ENCODE measurements around the gene PTPRM.
"Not testable (repeated sequence)": the region's sequence is repeated elsewhere in the genome, so short reads cannot be mapped to it uniquely, and the experiment has no call there.

PTPRM gene

DNA sequence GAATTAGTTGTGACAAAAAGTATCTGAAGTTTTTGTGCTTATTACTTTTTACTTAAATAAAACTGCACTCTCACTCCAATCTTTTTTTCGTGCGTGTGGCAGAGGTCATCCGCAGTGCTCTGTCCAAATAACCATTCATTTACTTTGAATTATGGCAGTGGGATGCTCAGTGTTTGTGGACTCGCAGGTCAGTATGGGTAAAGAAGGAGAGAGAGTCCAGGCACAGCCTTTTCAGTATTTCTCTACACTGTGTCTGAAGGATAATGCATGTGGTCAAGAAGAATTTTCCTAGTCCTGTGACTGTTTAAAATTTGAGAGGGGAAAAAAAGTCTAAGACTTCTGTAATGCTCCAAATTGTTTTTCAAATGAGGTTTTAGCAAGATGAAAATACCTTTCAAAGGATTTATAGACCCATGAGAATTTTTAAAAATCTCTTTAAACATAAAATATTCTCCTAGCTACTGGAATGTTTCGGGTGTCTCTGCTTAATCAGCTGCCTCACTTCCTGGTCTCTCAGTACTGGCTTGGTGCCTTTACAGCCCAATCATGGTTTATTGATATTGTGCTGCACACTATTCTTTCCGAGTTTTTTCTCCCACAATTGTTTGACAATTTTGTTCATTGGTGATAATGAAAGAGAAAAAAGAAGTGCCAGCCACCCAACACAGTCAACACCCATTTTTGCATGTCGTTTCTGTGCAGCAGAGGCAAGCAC lies 453.2 kb downstream of the PTPRM start:
- no peak for DNase-seq

- no peak for DNase-seq
Observed at GRCh38 chr18:8029061-8029460, 461.9 kb downstream of the PTPRM start.

GRCh38 chr18:8029731-8030130 lies 462.6 kb downstream of the PTPRM start:
- no peak for DNase-seq

DNA sequence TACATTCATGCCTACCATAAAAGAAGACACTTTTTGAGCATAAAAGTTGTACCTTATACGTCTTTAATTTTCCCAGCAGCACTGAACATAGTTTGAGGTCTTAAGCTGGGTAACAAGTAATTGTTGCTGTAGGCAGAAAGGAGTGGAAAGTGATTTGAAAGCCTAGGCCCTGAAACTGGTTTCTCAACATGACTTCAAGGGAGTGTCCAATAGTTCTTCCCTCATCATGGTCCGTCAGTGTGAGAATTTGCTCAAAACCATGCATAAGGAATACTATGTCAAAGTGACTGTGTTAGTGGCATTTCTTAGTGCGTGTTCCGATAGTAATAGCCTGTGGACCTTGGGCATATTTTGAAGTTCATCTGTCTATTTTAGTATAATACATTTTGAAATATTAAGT lies 463.1 kb downstream of the PTPRM start:
- no peak for DNase-seq

DNA sequence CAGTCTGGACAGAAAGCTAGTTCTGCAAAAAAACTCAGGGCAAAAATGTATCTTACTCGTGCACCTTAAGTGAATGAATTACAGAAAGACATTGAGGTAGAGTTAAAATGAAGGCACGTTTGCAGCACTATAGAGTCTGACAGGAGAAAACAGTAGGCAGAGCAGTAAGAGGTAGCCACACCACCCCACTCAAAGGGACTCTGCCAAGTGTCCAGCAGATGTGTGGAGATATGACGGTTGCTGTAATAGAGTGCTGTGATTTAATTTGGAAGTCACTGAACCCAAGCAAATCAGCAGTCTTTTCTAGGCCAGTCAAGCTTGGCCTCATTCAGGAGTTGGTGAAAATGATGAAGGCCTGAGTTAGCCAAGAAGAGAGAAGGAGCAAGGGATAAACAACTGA lies 464.4 kb downstream of the PTPRM start:
- DNase-seq: no peak

DNA sequence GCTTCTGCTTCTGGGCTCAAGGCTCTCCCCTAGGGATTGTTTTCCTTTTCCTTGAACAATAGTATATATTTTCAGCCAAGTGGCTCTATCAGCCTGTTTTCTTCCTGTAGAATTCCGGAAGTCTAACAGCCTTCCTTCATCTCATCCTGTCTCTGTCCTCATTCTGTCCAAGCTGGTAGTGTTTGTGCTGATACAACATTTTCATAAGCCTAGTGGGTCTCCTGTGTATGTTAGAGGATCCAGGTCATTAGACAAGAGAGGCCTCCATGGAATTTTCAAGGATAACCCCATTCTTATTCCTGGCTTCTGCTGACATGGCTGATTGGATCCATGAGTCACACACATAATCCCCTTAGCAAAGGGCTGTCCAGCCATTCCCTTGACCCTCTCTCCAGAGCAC lies 467.6 kb downstream of the PTPRM start:
- no peak for DNase-seq

DNA sequence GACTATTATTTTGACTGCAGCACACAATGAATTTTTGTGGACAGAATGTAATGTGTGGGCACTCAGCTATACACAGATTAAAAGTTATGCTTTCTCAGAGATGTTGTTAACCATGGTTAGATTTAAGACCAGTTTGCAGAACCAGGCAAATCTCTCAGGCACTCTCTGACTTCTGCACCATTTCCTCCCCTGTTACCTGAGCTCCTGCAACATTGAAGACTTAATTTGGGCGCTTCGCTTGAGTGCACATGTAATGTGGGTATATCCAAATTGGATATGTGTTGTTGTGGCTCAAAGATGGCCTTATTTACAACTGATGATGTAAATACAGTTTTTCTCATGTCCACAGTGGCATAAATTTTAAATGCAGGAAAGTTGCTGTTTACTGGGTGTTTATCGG lies 469.4 kb downstream of the PTPRM start:
- no peak for DNase-seq

- DNase-seq: no peak
Observed at GRCh38 chr18:8037296-8037695, 470.2 kb downstream of the PTPRM start.

DNA sequence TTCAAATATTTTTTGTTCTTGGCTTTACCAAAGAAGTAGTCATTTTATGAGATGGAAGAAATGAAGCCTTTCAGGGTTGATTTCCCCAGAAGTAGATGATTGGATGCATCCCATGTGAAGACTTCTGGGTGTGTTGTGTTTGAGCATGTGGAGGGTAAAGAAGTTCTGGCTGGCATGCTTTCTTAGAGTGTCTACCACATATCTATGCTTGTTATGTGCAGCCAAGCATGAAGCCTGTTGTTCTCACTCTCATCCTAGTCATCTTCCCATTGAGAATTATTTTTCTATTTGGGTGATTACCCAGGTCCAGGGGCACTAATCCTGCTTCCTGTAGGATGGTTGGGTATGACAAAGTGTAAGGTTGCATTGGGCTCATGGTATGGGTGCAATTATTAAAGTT lies 472.9 kb downstream of the PTPRM start:
- no peak for DNase-seq

DNA sequence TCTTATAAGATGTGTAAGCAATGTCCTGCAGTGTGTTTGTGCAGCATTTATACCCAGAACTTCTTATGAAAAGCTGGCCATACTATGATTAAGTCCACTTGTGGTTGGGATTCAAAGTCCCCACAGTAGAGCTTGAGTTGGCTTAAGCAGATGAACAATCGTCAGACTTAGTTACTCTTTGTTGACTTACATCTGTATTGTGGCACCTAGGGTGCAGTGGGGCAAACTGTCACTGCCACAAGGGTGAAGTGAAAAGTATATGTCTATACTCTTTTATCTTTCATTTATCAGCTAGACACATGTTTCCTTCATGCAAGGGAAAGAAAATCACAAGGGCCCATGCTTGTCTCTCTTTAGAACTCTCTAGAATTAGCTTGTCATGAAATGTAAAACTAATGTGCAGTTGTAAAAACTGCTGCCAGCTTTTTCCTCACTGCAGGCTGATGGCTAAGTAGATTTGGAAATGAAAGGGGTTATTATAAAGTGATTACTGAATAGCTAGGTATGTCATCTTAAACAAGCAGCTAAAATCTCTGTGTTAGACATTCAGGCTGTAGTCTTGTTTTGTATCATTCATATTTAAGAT lies 474.5 kb downstream of the PTPRM start:
- DNase-seq: no peak

GRCh38 chr18:8044004-8044403 lies 476.9 kb downstream of the PTPRM start:
- no peak for DNase-seq

DNA sequence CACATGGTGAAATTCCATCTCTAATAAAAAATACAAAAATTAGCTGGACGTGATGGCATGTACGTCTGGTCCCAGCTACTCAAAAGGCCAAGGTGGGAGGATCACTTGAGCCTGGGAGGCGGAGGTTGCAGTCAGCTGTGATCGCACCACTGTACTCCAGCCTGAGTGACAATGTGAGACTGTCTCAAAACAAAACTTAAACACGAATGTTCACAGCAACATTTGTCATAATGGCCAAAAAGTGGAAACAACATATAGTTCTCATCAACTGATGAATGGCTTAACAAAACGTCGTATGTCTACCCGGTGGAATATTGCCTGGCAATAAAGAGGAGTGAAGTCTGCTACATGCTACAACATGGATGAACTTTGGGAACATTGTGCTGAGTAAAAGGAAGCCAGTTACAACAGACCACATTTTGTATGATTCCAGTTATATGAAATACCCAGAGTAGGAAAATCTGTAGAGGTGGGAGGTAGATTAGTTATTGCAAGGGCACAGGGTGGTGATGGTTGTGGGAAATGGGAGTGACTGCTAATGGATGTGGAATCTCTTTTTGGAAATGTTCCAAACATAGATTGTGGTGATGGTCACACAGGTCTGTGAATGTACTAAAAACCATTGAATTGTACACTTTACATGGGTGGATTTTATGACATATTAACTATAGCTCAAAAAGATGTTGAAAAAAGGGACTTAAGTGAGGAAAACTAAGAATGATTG lies 478.2 kb downstream of the PTPRM start:
- DNase-seq: no peak

- DNase-seq: no peak
Observed at GRCh38 chr18:8045884-8046281, 478.8 kb downstream of the PTPRM start.

DNA sequence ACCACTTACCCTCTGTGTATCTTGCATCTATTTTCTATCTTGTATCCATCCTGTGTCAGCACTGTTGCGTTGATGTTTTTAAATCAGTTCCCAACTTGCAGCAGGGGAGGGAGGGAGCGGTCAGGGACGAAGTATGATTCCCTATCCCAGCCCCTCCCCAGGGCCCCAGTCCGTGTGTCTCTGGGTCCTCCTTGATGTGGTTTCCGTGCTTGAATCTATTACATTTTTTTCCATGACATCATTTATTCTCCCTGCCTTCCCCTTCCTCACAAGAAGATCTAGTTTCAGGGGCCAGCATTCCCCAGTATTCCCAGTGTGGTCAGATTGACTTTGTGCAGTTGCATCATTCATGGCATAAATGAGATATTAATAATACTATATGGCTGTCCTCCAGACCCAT lies 479.3 kb downstream of the PTPRM start:
- DNase-seq: no peak

DNA sequence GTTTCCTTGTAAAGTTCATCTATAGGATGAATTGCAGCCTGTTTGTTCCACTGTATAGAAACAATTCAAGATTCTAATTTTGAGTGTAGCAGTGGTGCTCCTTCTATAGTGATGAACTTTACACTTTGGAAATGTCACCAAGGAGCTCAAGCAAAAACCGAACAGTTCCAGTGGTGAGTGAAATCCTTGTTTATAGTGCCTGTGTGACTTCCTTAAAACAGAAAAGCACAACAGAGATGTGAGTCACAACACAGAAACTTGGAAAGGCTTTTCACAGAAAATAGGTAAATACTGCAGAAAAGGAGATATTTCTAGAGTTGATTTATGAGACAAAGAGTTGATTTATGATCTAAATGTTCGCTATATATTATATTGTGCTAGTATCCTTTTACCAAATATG lies 482.0 kb downstream of the PTPRM start:
- no peak for DNase-seq

- DNase-seq: no peak
Observed at GRCh38 chr18:8050616-8051329, 483.7 kb downstream of the PTPRM start.

DNA sequence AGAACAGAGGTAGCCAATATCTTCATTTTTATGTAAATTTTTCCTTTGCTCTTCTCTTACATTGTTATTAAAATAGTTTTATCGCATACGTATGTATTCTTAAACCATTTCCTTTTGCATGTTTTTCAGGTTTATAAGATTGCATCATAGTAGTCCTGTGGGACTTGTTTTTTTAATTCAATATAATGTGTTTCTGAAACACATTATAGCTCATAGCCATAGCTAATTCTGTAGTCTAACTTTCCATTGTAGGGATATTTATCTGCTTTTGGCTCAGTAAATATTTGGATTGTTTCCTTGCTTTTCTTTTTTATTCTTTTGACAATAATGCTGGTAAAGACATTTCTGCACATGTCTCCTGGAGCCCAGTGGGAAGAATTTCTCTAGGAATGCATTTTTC lies 484.3 kb downstream of the PTPRM start:
- DNase-seq: no peak

DNA sequence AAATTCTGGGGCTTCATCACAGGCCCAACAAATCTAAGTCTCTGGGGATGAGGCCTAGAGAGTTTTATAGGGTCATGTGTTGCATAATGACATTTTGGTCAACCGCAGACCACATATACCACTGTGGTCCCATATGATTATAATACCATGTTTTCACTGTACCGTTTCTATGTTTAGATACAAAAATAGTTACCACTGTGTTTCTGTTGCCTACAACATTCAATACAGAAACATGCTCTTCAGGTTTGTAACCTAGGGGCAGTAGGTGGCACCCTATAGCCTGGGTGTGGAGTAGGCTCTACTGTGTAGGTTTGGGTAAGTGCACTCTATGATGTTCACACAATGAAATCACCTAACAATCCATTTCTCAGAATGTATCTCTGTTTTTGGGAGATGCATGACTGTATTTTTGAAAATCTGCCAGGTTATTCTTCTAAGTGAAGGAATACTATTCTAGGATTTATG lies 485.2 kb downstream of the PTPRM start:
- no peak for DNase-seq

DNA sequence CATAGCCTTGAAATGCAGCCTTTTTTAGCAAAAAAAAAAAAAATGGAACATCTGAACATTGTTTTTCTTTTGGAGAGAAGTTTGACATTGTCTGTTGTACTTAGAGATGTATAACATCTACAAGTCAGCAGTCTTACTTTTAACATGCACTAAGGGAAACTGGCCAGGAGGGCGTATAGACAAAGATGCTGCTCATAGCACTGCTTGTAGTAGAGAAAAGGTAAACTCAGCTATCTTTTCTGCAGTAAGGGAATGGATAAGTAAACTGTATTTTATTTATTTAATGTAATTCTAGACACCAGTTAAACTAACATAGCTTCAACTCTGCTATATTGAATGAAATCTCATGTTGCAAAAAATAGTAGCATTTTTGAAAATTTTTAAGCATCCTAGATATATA lies 489.6 kb downstream of the PTPRM start:
- DNase-seq: no peak

GRCh38 chr18:8063152-8063551 lies 496.0 kb downstream of the PTPRM start:
- DNase-seq: not testable (repeated sequence)

DNA sequence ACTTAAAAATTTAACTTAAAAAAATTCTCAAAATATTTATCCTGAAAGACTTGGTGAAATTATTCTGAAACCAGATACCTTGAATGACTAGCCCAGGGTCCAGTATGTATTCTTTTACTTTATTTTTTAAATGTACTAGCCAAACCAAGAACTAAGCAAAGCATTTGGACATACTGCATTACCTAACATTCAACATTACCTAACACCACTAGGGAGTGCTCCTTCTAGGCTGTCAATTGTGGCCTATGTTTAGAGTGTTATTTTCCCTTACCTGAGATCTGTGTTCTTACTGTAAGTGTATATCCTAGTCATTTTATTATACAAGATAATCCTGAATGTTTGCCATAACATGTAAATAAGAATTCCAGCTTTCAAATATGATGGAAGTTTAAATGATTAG lies 496.6 kb downstream of the PTPRM start:
- DNase-seq: peak; percentile 21

DNA sequence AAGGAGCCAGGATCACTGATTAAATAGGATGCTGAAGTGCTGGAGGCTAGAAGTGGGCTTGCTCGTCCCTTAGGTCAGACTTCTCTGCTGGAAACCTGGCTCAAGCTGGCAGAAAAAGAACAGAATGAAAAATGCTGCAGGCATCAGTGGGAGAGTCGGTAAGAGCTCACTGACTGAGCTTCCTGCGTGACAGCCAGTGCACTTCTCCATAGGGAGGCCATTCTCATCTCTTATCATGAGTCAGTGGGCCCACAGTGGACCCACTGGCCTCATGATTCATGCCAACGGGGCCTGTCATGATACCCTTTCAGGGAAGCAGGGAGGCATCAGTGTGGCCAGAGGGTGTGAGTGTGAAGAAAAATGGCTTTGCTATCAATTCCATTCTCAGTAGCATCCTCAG lies 498.2 kb downstream of the PTPRM start:
- DNase-seq: no peak

DNA sequence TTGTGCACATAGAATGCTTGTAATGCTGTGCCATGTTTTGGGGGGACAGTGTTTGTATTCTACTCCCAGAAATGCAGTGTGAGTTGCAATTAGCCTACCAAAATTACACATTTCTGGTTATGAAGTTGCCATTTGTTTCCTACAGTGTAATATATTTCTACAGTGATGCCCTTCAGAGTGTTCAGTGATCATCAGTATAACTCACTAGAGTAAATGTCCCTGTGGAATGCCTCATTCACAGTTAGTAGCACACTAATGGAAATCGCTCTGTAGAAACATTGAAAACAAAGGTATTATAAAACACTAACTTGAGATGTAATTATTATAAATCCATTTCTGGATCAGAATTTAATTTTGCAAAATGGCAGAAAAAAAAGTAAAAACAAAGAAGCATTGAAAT lies 498.7 kb downstream of the PTPRM start:
- no peak for DNase-seq

- DNase-seq: no peak
Observed at GRCh38 chr18:8069708-8070107, 502.6 kb downstream of the PTPRM start.

Data from SHP77 treated with DMSO at 0.1 percent for 48 hours (cell line).